Endothelial cell of umbilical vein (primary cell): ENCODE measurements around the gene EFNA5. TPM values are rescaled to one million over a fixed set of nuclear protein-coding genes. Genes with fewer than 3 reads are reported as not detected.
A peak's percentile ranks its signal among the peaks of the same experiment; 100 is the strongest.

Experiments used
- BruUV-seq: library from RNA; stranded (reverse); fragments of 400-500 nt; replicated peaks from 2 replicates; lab custom pipeline; 2021; lab: Mats Ljungman, UMichigan
- CTCF ChIA-PET: fragments of 300-600, 350-600 bp; sonication (Branson Sonifier 250); formaldehyde crosslinking; loops from one replicate; lab custom pipeline; 2021; ENCODE audit warnings: antibody characterized with exemption, inconsistent platforms; lab: Charles Lee
- POLR2A ChIA-PET: fragments of 300-600, 350-600 bp; sonication (Branson Sonifier 250); formaldehyde crosslinking; loops from one replicate; lab custom pipeline; 2021; ENCODE audit warnings: antibody characterized with exemption, inconsistent platforms; lab: Charles Lee
- DNase-seq: peaks from one replicate; pipeline ENCODE4 v3.0.0-alpha.2; 2011; ENCODE audit warnings: low read depth, low spot score
- FAIRE-seq: peaks from 2 replicates; lab custom pipeline; 2011; peaks lifted over from hg19 to GRCh38; lab: Jason Lieb, UNC
- H2AFZ ChIP-seq: 2 replicates; pipeline ENCODE4 v1.6.0; 2012; ENCODE audit warnings: low read depth, low read length, control low read depth, inconsistent platforms
- H3K27ac ChIP-seq: 2 replicates; pipeline ENCODE4 v1.5.1; 2011; ENCODE audit warnings: low read depth, mild to moderate bottlenecking, control low read depth, low read length, moderate library complexity; ENCODE audit not compliant: insufficient read depth
- H3K27me3 ChIP-seq, 2 experiments: 2 replicates each; pipeline versions ENCODE4 v1.6.0 to v1.6.1; 2011; ENCODE audit warnings: low read length in 2 of 2, mixed read lengths in 1 of 2; ENCODE audit not compliant: control insufficient read depth in 2 of 2, insufficient read depth in 2 of 2
- H3K36me3 ChIP-seq, 2 experiments: 2 replicates in 1 of 2; 3 replicates in 1 of 2; pipeline ENCODE4 v1.5.1; 2011; ENCODE audit warnings: low read length in 2 of 2, mild to moderate bottlenecking in 1 of 2, moderate library complexity in 1 of 2; ENCODE audit not compliant: control insufficient read depth in 2 of 2, insufficient read depth in 2 of 2; ENCODE audit errors: extremely low read depth in 1 of 2
- H3K4me1 ChIP-seq: 3 replicates; pipeline ENCODE4 v1.5.1; 2011; ENCODE audit warnings: mild to moderate bottlenecking, low read length; ENCODE audit not compliant: control insufficient read depth, insufficient read depth; ENCODE audit errors: extremely low read depth
- H3K4me2 ChIP-seq: 2 replicates; pipeline ENCODE4 v1.6.1; 2011; ENCODE audit warnings: low read length, control low read depth, mixed read lengths; ENCODE audit not compliant: insufficient read depth
- H3K4me3 ChIP-seq, 3 experiments: fragments of 200-600 bp in 1 of 3; sonication (generic), shearing (Covaris generic) in 1 of 3; replicated peaks in 1 of 3; 2 replicates each; pipeline ENCODE4 v1.5.1; 2011 to 2016; ENCODE audit warnings: control low read depth in 3 of 3, low read length in 3 of 3, mild to moderate bottlenecking in 2 of 3, inconsistent platforms in 1 of 3, low read depth in 1 of 3, moderate library complexity in 1 of 3; ENCODE audit not compliant: insufficient read depth in 1 of 3
- H3K79me2 ChIP-seq: 2 replicates; pipeline ENCODE4 v1.6.0; 2012; ENCODE audit warnings: low read length, inconsistent platforms; ENCODE audit not compliant: control insufficient read depth, insufficient read depth
- H3K9ac ChIP-seq: replicated peaks from 2 replicates; pipeline ENCODE3; 2011; ENCODE audit warnings: low read length, control low read depth; ENCODE audit not compliant: insufficient read depth; ENCODE audit errors: extremely low read depth
- H3K9me1 ChIP-seq: replicated peaks from 3 replicates; pipeline ENCODE4 v1.6.0; 2011; ENCODE audit warnings: mild to moderate bottlenecking, low read length; ENCODE audit not compliant: control insufficient read depth, insufficient read depth; ENCODE audit errors: extremely low read depth
- H3K9me3 ChIP-seq: replicated peaks from 2 replicates; pipeline ENCODE4 v1.5.1; 2012; ENCODE audit warnings: low read length, inconsistent platforms; ENCODE audit not compliant: control insufficient read depth, insufficient read depth
- H4K20me1 ChIP-seq: replicated peaks from 2 replicates; pipeline ENCODE3; 2011; ENCODE audit warnings: mild to moderate bottlenecking, low read length; ENCODE audit not compliant: control insufficient read depth, insufficient read depth; ENCODE audit errors: extremely low read depth
- CTCF ChIP-seq, 2 donors: IDR thresholded peaks; 1 replicate in 1 of 2; 2 replicates in 1 of 2; pipeline ENCODE4 v1.5.1; 2011; ENCODE audit warnings: low read length in 2 of 2, mild to moderate bottlenecking in 2 of 2, moderate library complexity in 2 of 2, control low read depth in 1 of 2, inconsistent platforms in 1 of 2, low read depth in 1 of 2; ENCODE audit not compliant: insufficient read depth in 1 of 2; ENCODE audit errors: extremely low read depth in 1 of 2
- EZH2 ChIP-seq: IDR thresholded peaks from 2 replicates; pipeline ENCODE4 v1.6.1; 2012; ENCODE audit warnings: borderline replicate concordance, low read depth, mild to moderate bottlenecking, moderate library complexity, low read length, inconsistent platforms; ENCODE audit not compliant: severe bottlenecking
- FOS ChIP-seq: IDR thresholded peaks from 2 replicates; pipeline ENCODE4 v1.6.1; 2011; ENCODE audit warnings: mild to moderate bottlenecking, low read length, moderate library complexity, borderline replicate concordance; ENCODE audit not compliant: insufficient read depth
- GATA2 ChIP-seq: IDR thresholded peaks from 2 replicates; pipeline ENCODE4 v1.7.0; 2011; ENCODE audit warnings: low read depth, mild to moderate bottlenecking, moderate library complexity, mixed read lengths, low read length; ENCODE audit not compliant: insufficient read length, insufficient read depth
- JUN ChIP-seq: IDR thresholded peaks from 2 replicates; pipeline ENCODE4 v1.6.1; 2011; ENCODE audit warnings: borderline replicate concordance, low read depth; ENCODE audit not compliant: insufficient read length, insufficient read depth
- MAX ChIP-seq: IDR thresholded peaks from 2 replicates; pipeline ENCODE4 v1.6.1; 2011; ENCODE audit not compliant: insufficient read depth, insufficient read length
- MYC ChIP-seq: IDR thresholded peaks from one replicate; pipeline ENCODE4 v1.6.1; 2011; ENCODE audit warnings: mild to moderate bottlenecking, low read depth, low read length
- POLR2A ChIP-seq: IDR thresholded peaks from 2 replicates; pipeline ENCODE4 v1.6.1; 2012; ENCODE audit warnings: low read depth, mild to moderate bottlenecking, control low read depth, low read length
- POLR2AphosphoS5 ChIP-seq: IDR thresholded peaks from 2 replicates; pipeline ENCODE4 v1.6.1; 2012; ENCODE audit warnings: low read depth, mild to moderate bottlenecking, control low read depth, low read length, moderate library complexity; ENCODE audit not compliant: insufficient read depth
- dilution Hi-C: fragments of 300-500 bp; cut with MboI; formaldehyde crosslinking; loops from one replicate; pipeline ENCODE4 v1.15.0; 2019; ENCODE audit warnings: low sequenced_read_pairs; ENCODE audit not compliant: extremely low pct_ligation_motif_present
- intact Hi-C: fragments of 100-400 bp; cut with micrococcal nuclease; formaldehyde crosslinking; loops from one replicate; pipeline ENCODE4 v1.10.0; 2022
- polyA plus RNA-seq, 4 experiments: library from polyadenylated mRNA; depleted of rRNA in 3 of 4; stranded (reverse) in 3 of 4; unstranded in 1 of 4; fragments of >200 nt; gene quantifications; 2 replicates each; pipeline versions ENCODE4 v1.2.1 to v1.2.3, GENCODE V29; 2011 to 2012; ENCODE audit warnings: missing spikeins in 1 of 4
- total RNA-seq: library from RNA; stranded (reverse); gene quantifications from 2 replicates; pipeline ENCODE4 v1.2.3, GENCODE V29; 2021

Gene EFNA5
- total and polyA plus RNA-seq, 2 donors (not counting 3 experiments of a cell fraction or from before 2014, with no cell fraction given): 13.6 to 22.1 TPM

GRCh38 chr5:107426209-107426608 lies 244.5 kb downstream of the EFNA5 start:
- H4K20me1 ChIP-seq: no peaks in the 10 kb centered on the region
- no peaks in the 10 kb centered on the region for H3K9me3 ChIP-seq
- H3K4me1 ChIP-seq: peaks cover 50% of the 10 kb centered on the region
- no TSS peak for BruUV-seq
- H3K4me2 ChIP-seq: peak overlapping the region; percentile 74
- POLR2A ChIA-PET: interaction anchor here (1.1 to 2.0 kb wide), 2 partner anchors 42 to 104 kb away, joined by 3 to 20 read pairs; no protein-coding TSS in a partner anchor
- H3K27ac ChIP-seq: peak overlapping the region; percentile 83
- DNase-seq (no peak), FAIRE-seq (no peak)
- no peaks in the 10 kb centered on the region for H3K36me3 ChIP-seq
- H3K4me3 ChIP-seq: peak overlapping the region in 1 of 3 experiments; percentile 22
- peaks cover 2% of the 10 kb centered on the region for H3K79me2 ChIP-seq
- H3K27me3 ChIP-seq: no peaks in the 10 kb centered on the region
- H3K9ac ChIP-seq: peak overlapping the region; percentile 65
- H3K9me1 ChIP-seq: no peaks in the 10 kb centered on the region
- H2AFZ ChIP-seq: no peak overlapping the region
- no peak for TF ChIP-seq GATA2
- no peak for TF ChIP-seq POLR2A
- no peak for TF ChIP-seq EZH2
- no peak for TF ChIP-seq JUN
- no peak for TF ChIP-seq MYC
- TF ChIP-seq FOS: no peak
- TF ChIP-seq POLR2AphosphoS5: no peak
- TF ChIP-seq MAX: no peak
- TF ChIP-seq CTCF (IDR thresholded peaks at IDR 0.05; ENCODE audit: extremely low read depth in 1 of 2, insufficient read depth in 1 of 2, low read depth in 1 of 2, low read length in 2 of 2): no peak
- intact Hi-C loops: no loop called here
- dilution Hi-C loops: no loop called here
- CTCF ChIA-PET: interaction anchor here (0.5 to 5.5 kb wide), 9 partner anchors 23 to 935 kb away, joined by 3 to 41 read pairs (median 3); no protein-coding TSS in a partner anchor
